HCT116 (cell line): ENCODE data around the gene EFCAB8. TPM values are rescaled to one million over a fixed set of nuclear protein-coding genes. Genes with fewer than 3 reads are reported as not detected.

ENCODE experiments used
- ATAC-seq: fragments of 200-7000 bp; cut with Tn5 transposase; 2 replicates; pipeline ENCODE4 v1.9.1; 2020; ENCODE audit warnings: mild to moderate bottlenecking, moderate library complexity
- BruUV-seq: library from RNA; stranded (reverse); fragments of 400-500 nt; replicated peaks from 2 replicates; lab custom pipeline; 2021; lab: Mats Ljungman, UMichigan
- CTCF ChIA-PET: fragments of 300-600 bp; sonication (Branson Sonifier 250); formaldehyde crosslinking; loops from one replicate; lab custom pipeline; 2021; ENCODE audit warnings: antibody characterized with exemption; lab: Charles Lee
- POLR2A ChIA-PET: fragments of 300-600, 350-600 bp; sonication (Branson Sonifier 250); formaldehyde crosslinking; loops from one replicate; lab custom pipeline; 2021; ENCODE audit warnings: antibody characterized with exemption; lab: Charles Lee
- RAD21 ChIA-PET, 2 experiments: fragments of 300-600 bp; sonication (Branson Sonifier 250); formaldehyde crosslinking; loops; one replicate each; lab custom pipeline; 2023; ENCODE audit warnings: low total read pairs in 2 of 2; ENCODE audit not compliant: uncharacterized antibody in 2 of 2, unreplicated experiment in 2 of 2, low non-redundant PET in 1 of 2; lab: Charles Lee
- DNase-seq: peaks from one replicate; pipeline ENCODE4 v3.0.0-alpha.2; 2010; ENCODE audit warnings: low read depth, low spot score
- H2AFZ ChIP-seq: fragments of 200-600 bp; shearing (Covaris generic), sonication (generic); 2 replicates; pipeline ENCODE4 v1.6.1; 2017; ENCODE audit warnings: low read depth, mixed run types, mixed read lengths, antibody characterized with exemption, low read length; ENCODE audit not compliant: poor library complexity, severe bottlenecking
- H3K27ac ChIP-seq: 2 replicates; pipeline ENCODE4 v1.5.1; 2012; ENCODE audit warnings: low read depth, low read length
- H3K27me3 ChIP-seq: fragments of 200-600 bp; sonication (generic); 2 replicates; pipeline ENCODE4 v1.6.1; 2016; ENCODE audit warnings: mixed run types, low read length, mixed read lengths; ENCODE audit not compliant: insufficient read depth
- H3K36me3 ChIP-seq, 2 experiments: fragments of 200-500 bp in 1 of 2; fragments of 200-600 bp in 1 of 2; sonication (Bioruptor generic) in 1 of 2; sonication (generic) in 1 of 2; 2 replicates each; pipeline versions ENCODE4 v1.5.1 to v1.6.1; 2014 to 2016; ENCODE audit warnings: low read length in 2 of 2, inconsistent platforms in 1 of 2, mixed read lengths in 1 of 2, mixed run types in 1 of 2; ENCODE audit not compliant: insufficient read depth in 2 of 2, control insufficient read depth in 1 of 2
- H3K4me1 ChIP-seq, 2 experiments: fragments of 200-600 bp in 1 of 2; sonication (generic) in 1 of 2; 2 replicates each; pipeline versions ENCODE4 v1.5.1 to v1.6.1; 2012 to 2017; ENCODE audit warnings: low read length in 2 of 2, inconsistent platforms in 1 of 2, mild to moderate bottlenecking in 1 of 2, mixed read lengths in 1 of 2, mixed run types in 1 of 2, moderate library complexity in 1 of 2; ENCODE audit not compliant: insufficient read depth in 2 of 2, control insufficient read depth in 1 of 2
- H3K4me2 ChIP-seq: fragments of 200-600 bp; sonication (generic); 2 replicates; pipeline ENCODE4 v1.6.1; 2017; ENCODE audit warnings: mixed run types, low read length, mixed read lengths
- H3K4me3 ChIP-seq, 2 experiments: fragments of 200-600 bp in 1 of 2; sonication (generic) in 1 of 2; replicated peaks in 1 of 2; 2 replicates each; pipeline ENCODE4 v1.5.1; 2011 to 2016; ENCODE audit warnings: low read length in 2 of 2, control low read depth in 1 of 2, low read depth in 1 of 2, mild to moderate bottlenecking in 1 of 2, mixed read lengths in 1 of 2, mixed run types in 1 of 2
- H3K79me2 ChIP-seq: fragments of 200-600 bp; sonication (generic); 2 replicates; pipeline ENCODE4 v1.6.1; 2017; ENCODE audit warnings: mild to moderate bottlenecking, mixed run types, low read length, moderate library complexity, mixed read lengths; ENCODE audit not compliant: insufficient read depth
- H3K9ac ChIP-seq: fragments of 200-600 bp; sonication (generic); 2 replicates; pipeline ENCODE4 v1.6.1; 2016; ENCODE audit warnings: low read length, mixed read lengths
- H3K9me2 ChIP-seq: fragments of 200-600 bp; sonication (generic), shearing (Covaris generic); 2 replicates; pipeline ENCODE4 v1.6.1; 2017; ENCODE audit warnings: mixed run types, mild to moderate bottlenecking, moderate library complexity; ENCODE audit not compliant: insufficient read depth
- H3K9me3 ChIP-seq, 2 experiments: fragments of 200-500 bp in 1 of 2; fragments of 200-600 bp in 1 of 2; sonication (Bioruptor generic) in 1 of 2; sonication (generic) in 1 of 2; 2 replicates each; pipeline ENCODE4 v1.6.1; 2014 to 2017; ENCODE audit warnings: low read length in 2 of 2, mixed read lengths in 2 of 2, inconsistent platforms in 1 of 2, low read depth in 1 of 2, mild to moderate bottlenecking in 1 of 2, mixed run types in 1 of 2, moderate library complexity in 1 of 2; ENCODE audit not compliant: control insufficient read depth in 1 of 2, insufficient read depth in 1 of 2
- H4K20me1 ChIP-seq: fragments of 200-600 bp; sonication (generic), shearing (Covaris generic); 2 replicates; pipeline ENCODE4 v1.6.1; 2017; ENCODE audit warnings: mixed run types, mild to moderate bottlenecking, moderate library complexity; ENCODE audit not compliant: insufficient read depth
- CBX3 ChIP-seq: IDR thresholded peaks from 2 replicates; pipeline ENCODE4 v1.6.1; 2012; ENCODE audit warnings: low read depth
- EZH2 ChIP-seq: fragments of 200-600 bp; sonication (generic); IDR thresholded peaks from 2 replicates; pipeline ENCODE4 v1.6.1; 2017; ENCODE audit warnings: antibody characterized with exemption, mixed run types
- EZH2phosphoT487 ChIP-seq: fragments of 200-600 bp; IDR thresholded peaks from 2 replicates; pipeline ENCODE4 v1.6.1; 2018; ENCODE audit warnings: antibody characterized with exemption, borderline replicate concordance
- FOSL1 ChIP-seq: IDR thresholded peaks from 2 replicates; pipeline ENCODE4 v1.6.1; 2012; ENCODE audit warnings: low read depth
- POLR2A ChIP-seq: IDR thresholded peaks from 2 replicates; pipeline ENCODE4 v1.7.0; 2011; ENCODE audit warnings: borderline replicate concordance; ENCODE audit not compliant: insufficient read depth, insufficient read length; ENCODE audit errors: extremely low read depth
- POLR2AphosphoS5 ChIP-seq: IDR thresholded peaks from 2 replicates; pipeline ENCODE4 v1.6.1; 2011; ENCODE audit warnings: mild to moderate bottlenecking, low read depth, low read length, moderate library complexity
- SP1 ChIP-seq: IDR thresholded peaks from 2 replicates; pipeline ENCODE4 v1.6.1; 2012; ENCODE audit warnings: low read depth
- YY1 ChIP-seq: IDR thresholded peaks from 2 replicates; pipeline ENCODE4 v1.6.1; 2011; ENCODE audit warnings: low read length, low read depth, moderate library complexity, mild to moderate bottlenecking; ENCODE audit not compliant: insufficient replicate concordance; ENCODE audit errors: extremely low read depth
- ZFX ChIP-seq: fragments of 450-650 bp; IDR thresholded peaks from 2 replicates; pipeline ENCODE4 v1.6.1; 2017
- ZNF274 ChIP-seq: fragments of 200-500 bp; sonication (Bioruptor generic); IDR thresholded peaks from 2 replicates; pipeline ENCODE4 v1.6.1; 2014; ENCODE audit warnings: mild to moderate bottlenecking, low read depth, low read length, inconsistent platforms
- intact Hi-C: fragments of 100-400 bp; cut with micrococcal nuclease; formaldehyde crosslinking; loops from 2 replicates; pipeline ENCODE4 v1.10.0; 2022
- total RNA-seq: library from RNA; stranded (reverse); gene quantifications from one replicate; pipeline ENCODE4 v1.2.1, GENCODE V29; 2021; ENCODE audit not compliant: unreplicated experiment
- TF ChIP-seq, protein P1 (sequence below): IDR thresholded peaks from 2 replicates; pipeline ENCODE4 v1.6.1; 2012
- TF ChIP-seq, protein P2 (sequence below): IDR thresholded peaks from 2 replicates; pipeline ENCODE4 v1.6.1; 2012; ENCODE audit warnings: low read depth
- TF ChIP-seq, protein P3 (sequence below): IDR thresholded peaks from 2 replicates; pipeline ENCODE4 v1.6.1; 2011; ENCODE audit warnings: mild to moderate bottlenecking, low read length, moderate library complexity; ENCODE audit not compliant: insufficient replicate concordance; ENCODE audit errors: extremely low read depth
- TF ChIP-seq, protein P4 (sequence below): IDR thresholded peaks from 2 replicates; pipeline ENCODE4 v1.6.1; 2012

Gene EFCAB8
- total RNA-seq, 1 experiment from 2014 or later, result 0.42 TPM

DNA sequence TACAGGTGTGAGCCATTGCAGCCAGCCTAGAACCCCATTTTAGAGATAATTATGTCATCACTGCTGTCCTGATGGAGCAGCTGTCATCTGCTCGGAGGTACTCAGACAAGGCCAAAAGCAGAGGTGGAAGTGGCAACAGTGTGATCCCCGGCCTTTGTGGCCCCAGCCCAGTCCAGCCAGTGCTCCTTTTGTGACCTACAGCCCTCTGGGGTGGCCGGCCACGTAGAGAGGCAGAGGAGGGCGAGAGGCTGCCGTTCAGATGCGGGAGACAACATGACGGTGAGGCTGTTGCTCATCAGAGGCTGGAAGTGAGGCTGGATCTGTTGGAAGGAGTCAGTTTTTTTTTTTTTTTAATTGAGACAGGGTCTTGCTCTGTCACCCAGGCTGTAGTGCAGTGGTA is 32.8 kb downstream of the EFCAB8 start:
- H3K4me3 ChIP-seq, result no peak overlapping the region
- no peak for TF ChIP-seq POLR2AphosphoS5
- no peak for TF ChIP-seq POLR2A
- TF ChIP-seq EZH2, result no peak
- no peak for TF ChIP-seq FOSL1
- no peak for TF ChIP-seq SP1
- TF ChIP-seq CBX3, result no peak
- TF ChIP-seq ZNF274, result no peak
- TF ChIP-seq, protein P1, sequence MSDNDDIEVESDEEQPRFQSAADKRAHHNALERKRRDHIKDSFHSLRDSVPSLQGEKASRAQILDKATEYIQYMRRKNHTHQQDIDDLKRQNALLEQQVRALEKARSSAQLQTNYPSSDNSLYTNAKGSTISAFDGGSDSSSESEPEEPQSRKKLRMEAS, result no peak
- TF ChIP-seq, all 23 proteins: peak for 0

DNA sequence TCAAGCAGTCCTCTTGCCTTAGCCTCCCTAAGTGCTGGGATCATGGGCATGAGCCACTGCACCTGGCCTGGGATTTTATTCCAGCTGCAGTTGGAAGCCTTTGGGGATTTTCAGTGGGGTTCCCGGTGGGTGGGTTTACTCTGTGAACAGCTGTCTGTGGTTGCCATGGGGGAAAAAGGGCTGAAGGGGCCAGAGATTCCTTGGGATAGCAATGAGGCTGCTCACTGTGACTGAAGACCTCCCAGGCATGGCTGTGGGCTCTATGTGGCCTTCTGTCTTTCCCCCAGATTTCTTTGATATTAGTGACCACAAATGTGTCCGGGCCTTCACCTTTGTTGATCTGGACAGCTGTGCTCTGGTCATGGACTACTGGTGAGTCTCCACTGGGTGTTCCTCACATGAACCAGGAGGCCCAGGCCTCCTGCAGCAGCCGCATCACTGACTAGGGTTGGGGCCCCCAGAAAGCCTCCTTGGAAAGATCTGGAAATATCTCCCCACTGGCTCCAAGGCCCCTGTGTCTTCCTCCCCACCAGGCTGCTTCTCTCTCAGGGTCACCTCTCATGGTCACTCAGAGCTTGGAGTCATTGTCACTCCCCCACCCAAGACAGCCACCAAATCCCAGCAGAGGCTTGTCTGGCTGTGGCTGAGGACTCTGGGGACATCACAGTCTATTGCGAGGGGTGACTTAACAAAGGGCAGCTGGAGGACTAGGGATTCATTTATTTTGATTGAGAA is 33.4 kb downstream of the EFCAB8 start:
- DNase-seq, result no peak
- no peaks in the 10 kb centered on the region for H4K20me1 ChIP-seq

More for the DNA sequence above, 32.8 kb downstream of the EFCAB8 start:
- Histone ChIP-seq H2AFZ (no peak overlapping the region), H3K79me2 (no peaks in the 10 kb centered on the region), H3K9me2 (no peaks in the 10 kb centered on the region), H3K27ac (no peak overlapping the region), H4K20me1 (no peaks in the 10 kb centered on the region), H3K36me3 (no peaks in the 10 kb centered on the region), H3K4me1 (no peaks in the 10 kb centered on the region), H3K9me3 (no peaks in the 10 kb centered on the region), H3K4me2 (no peak overlapping the region), H3K9ac (no peak overlapping the region), H3K27me3 (no peaks in the 10 kb centered on the region)
- DNase-seq, result no peak
- ATAC-seq, result no peak
- POLR2A ChIA-PET, result no interaction called here
- intact Hi-C loops, result no loop called here
- BruUV-seq, result no TSS peak
- RAD21 ChIA-PET, result no interaction called here
- CTCF ChIA-PET, result no interaction called here

More for the DNA sequence above, 33.4 kb downstream of the EFCAB8 start:
- H3K4me3 ChIP-seq, result no peak overlapping the region
- no peaks in the 10 kb centered on the region for H3K79me2 ChIP-seq
- no peak overlapping the region for H3K4me2 ChIP-seq
- CTCF ChIA-PET, result no interaction called here
- H3K27me3 ChIP-seq, result no peaks in the 10 kb centered on the region
- H3K36me3 ChIP-seq, result no peaks in the 10 kb centered on the region
- no peak overlapping the region for H3K9ac ChIP-seq
- intact Hi-C loops, result no loop called here
- H3K4me1 ChIP-seq, result no peaks in the 10 kb centered on the region
- POLR2A ChIA-PET, result no interaction called here
- BruUV-seq, result no TSS peak
- ATAC-seq, result no peak
- H3K9me3 ChIP-seq, result no peaks in the 10 kb centered on the region
- no peak overlapping the region for H3K27ac ChIP-seq
- H3K9me2 ChIP-seq, result no peaks in the 10 kb centered on the region
- RAD21 ChIA-PET, result no interaction called here
- H2AFZ ChIP-seq, result no peak overlapping the region
- no peak for TF ChIP-seq FOSL1
- no peak for TF ChIP-seq ZFX
- TF ChIP-seq, protein P2, sequence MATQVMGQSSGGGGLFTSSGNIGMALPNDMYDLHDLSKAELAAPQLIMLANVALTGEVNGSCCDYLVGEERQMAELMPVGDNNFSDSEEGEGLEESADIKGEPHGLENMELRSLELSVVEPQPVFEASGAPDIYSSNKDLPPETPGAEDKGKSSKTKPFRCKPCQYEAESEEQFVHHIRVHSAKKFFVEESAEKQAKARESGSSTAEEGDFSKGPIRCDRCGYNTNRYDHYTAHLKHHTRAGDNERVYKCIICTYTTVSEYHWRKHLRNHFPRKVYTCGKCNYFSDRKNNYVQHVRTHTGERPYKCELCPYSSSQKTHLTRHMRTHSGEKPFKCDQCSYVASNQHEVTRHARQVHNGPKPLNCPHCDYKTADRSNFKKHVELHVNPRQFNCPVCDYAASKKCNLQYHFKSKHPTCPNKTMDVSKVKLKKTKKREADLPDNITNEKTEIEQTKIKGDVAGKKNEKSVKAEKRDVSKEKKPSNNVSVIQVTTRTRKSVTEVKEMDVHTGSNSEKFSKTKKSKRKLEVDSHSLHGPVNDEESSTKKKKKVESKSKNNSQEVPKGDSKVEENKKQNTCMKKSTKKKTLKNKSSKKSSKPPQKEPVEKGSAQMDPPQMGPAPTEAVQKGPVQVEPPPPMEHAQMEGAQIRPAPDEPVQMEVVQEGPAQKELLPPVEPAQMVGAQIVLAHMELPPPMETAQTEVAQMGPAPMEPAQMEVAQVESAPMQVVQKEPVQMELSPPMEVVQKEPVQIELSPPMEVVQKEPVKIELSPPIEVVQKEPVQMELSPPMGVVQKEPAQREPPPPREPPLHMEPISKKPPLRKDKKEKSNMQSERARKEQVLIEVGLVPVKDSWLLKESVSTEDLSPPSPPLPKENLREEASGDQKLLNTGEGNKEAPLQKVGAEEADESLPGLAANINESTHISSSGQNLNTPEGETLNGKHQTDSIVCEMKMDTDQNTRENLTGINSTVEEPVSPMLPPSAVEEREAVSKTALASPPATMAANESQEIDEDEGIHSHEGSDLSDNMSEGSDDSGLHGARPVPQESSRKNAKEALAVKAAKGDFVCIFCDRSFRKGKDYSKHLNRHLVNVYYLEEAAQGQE, result no peak
- TF ChIP-seq, protein P3, sequence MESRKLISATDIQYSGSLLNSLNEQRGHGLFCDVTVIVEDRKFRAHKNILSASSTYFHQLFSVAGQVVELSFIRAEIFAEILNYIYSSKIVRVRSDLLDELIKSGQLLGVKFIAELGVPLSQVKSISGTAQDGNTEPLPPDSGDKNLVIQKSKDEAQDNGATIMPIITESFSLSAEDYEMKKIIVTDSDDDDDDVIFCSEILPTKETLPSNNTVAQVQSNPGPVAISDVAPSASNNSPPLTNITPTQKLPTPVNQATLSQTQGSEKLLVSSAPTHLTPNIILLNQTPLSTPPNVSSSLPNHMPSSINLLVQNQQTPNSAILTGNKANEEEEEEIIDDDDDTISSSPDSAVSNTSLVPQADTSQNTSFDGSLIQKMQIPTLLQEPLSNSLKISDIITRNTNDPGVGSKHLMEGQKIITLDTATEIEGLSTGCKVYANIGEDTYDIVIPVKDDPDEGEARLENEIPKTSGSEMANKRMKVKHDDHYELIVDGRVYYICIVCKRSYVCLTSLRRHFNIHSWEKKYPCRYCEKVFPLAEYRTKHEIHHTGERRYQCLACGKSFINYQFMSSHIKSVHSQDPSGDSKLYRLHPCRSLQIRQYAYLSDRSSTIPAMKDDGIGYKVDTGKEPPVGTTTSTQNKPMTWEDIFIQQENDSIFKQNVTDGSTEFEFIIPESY, result no peak
- TF ChIP-seq, protein P4, sequence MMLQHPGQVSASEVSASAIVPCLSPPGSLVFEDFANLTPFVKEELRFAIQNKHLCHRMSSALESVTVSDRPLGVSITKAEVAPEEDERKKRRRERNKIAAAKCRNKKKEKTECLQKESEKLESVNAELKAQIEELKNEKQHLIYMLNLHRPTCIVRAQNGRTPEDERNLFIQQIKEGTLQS, result no peak
- no peak for TF ChIP-seq SP1
- TF ChIP-seq POLR2AphosphoS5, result no peak
- TF ChIP-seq YY1, result no peak
- TF ChIP-seq EZH2phosphoT487, result no peak
